Hematopoietic multipotent progenitor cell treated with erythropoietin and hydrocortisone succinate and interleukin-3 and kit ligand, for 6 days (in vitro differentiated cells): ENCODE results near the gene FCN2.

ENCODE experiments used
- DNase-seq: peaks from one replicate; pipeline ENCODE4 v3.0.0-alpha.2; 2015

FCN2 gene

DNA sequence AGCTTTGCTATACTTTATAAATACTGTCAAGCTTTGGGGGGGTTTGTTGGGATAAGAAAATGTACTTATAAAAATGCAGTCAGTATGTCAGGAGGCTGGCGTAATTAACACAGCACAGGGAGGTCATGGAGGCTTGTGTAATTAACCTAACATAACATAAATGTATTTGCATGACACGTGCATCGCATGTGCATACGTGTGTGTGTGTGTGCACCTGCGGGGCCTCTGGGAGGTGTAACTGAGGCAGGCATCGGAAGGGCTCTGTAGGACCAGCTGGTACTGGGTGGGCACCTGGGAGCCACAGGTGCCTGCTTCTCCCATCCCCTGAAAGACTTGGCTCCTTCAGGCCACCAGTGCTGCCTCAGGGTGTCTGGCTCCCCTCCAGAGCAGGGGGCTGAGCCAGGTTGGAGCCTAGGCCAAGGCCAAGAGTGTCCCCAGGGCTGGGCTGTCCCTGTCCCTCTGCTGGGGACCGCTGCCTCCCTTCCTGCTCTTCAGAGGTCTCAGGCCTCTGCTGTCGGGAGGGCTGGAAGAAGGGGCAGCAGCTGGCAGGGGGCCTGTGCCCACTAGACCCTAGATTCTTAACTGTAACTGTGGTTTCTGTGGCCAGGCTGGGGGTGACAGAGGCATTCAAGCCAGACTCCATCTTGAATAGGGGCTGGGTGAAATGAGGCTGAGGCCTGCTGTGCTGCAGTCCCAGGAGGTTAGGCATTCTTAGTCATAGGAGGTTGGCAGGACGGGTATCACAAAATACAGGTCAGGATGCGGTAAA, 9.0 kb downstream of the FCN2 start:
- no peak for DNase-seq

DNA sequence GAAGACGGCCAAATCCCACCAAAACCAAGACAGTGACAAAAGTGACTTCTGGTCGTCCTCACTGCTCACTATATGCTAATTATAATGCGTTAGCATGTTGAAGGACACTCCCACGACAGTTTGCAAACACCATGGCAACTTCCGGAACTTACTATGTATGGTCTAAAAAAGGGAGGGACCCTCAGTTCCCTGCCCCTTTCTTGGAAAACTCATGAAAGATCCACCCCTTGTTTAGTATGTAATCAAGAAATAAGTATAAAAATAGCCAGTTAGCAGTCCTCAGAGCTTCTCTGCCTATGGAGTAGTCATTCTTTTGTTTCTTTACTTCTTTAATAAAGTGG, 9.5 kb downstream of the FCN2 start:
- DNase-seq, result no peak

DNA sequence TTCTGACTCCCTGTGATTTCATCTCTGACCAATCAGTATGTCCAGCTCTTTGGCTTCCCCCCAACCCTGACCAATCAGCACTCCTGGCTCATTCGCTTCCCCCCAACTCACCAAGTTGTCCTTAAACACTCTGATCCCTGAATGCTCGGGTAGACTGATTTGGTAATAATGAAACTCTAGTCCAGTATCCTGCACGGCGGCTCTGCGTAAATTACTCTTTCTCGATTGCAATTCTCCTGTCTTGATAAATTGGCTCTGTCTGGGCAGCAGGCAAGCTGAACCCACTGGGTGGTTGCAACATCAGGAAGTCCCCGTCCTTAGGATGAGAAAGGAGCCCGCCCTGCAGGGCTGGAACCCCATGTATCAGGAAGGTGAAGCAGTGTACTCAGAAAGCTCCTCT, 10.4 kb downstream of the FCN2 start:
- no peak for DNase-seq

- DNase-seq, result no peak
These were observed 11.1 kb downstream of the FCN2 start for GRCh38 chr9:134891713-134892112.

DNA sequence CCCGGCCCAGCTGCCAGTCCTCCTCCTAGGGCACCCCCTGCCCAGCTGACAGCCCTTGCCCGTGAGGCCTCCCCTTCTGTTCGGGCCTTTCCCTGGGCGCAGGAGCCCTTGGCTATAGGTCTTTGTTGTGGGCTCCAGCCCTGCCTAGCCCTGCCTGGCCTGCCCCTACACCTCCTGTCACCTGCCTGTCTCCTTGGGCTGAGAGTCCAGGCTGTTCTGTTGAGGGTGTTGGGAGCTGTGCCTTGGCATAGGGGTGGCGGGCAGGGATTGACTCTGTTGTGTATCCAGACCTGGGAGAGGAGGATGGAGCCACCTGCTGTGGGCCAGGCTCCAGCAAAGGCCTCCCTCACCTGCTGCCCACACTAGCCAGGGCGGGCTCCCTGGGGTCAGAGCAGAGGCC, 11.6 kb downstream of the FCN2 start:
- DNase-seq, result no peak

DNA sequence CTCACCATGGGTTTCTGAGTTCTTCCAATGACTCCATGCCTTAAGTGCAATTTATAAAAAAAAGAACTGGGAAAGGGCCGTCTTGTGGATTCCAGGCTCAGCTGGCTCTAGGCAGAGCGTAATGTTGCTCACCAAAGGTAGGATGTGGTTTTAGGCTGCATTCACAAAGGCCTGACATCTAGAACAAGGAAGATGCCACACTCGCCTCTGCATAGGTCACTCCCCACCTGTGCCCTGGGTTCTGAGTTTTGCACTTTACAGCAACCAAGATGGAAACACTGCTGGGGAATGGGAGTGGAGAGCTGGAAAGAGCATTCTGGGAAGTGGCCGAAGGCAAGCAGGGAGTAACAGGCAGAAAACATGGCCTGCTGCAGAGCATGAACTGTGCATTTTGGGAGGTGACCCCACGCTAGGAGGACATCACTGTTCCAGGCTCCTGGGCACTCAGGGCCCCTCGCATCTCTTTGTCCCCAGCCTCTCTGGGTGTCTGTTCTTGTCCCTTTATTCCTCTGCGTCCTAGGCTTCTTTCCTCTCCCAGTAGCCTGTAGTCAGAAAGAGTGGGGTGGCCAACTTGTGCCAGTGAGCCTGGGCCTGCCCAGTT, 12.3 kb downstream of the FCN2 start:
- DNase-seq, result no peak

GRCh38 chr9:134894136-134894860, 13.7 kb downstream of the FCN2 start:
- DNase-seq, result no peak

- no peak for DNase-seq
These were observed 14.5 kb downstream of the FCN2 start for GRCh38 chr9:134895097-134895496.

DNA sequence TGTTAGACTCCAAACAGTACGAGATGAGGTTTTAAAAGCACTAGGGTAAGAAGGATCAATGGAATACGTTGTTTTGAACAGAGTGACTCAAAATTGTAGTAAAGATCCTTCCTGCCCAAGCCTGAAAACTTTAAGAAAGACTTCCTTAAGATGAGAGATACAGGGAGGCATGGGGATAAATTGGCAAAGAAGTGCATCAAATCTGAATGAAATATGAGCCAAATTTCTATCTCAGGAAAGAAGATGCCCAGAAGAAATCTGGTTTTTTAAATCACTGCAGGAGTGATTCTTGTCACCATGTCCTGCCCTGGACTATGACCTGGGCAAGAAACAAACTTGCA, 14.9 kb downstream of the FCN2 start:
- no peak for DNase-seq

GRCh38 chr9:134895908-134896833, 15.6 kb downstream of the FCN2 start:
- DNase-seq, result peak; percentile 28

- no peak for DNase-seq
These were observed 16.4 kb downstream of the FCN2 start for GRCh38 chr9:134896834-134897583.

- DNase-seq, result no peak
These were observed 17.1 kb downstream of the FCN2 start for GRCh38 chr9:134897584-134898170.

- DNase-seq, result no peak
These were observed 17.7 kb downstream of the FCN2 start for GRCh38 chr9:134898319-134898718.

DNA sequence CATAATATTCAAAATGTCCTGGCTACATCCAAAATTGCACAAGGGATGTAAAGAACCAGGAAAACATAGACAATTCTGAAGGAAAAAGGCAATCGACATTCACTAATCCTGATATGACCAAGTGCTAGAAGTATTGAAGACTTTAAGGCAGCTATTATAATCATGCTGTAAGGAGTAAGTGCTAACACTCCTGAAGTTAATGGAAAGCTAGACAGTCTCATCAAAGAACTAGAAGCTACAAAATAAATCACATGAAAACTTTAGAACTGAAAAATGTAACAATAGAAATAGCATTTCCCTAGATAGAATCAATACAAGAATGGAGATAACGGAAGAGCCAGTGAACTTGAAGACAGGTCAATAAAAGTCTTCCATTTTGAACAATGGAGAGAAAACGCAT, 18.6 kb downstream of the FCN2 start:
- DNase-seq, result no peak

GRCh38 chr9:134899818-134900217, 19.2 kb downstream of the FCN2 start:
- no peak for DNase-seq

DNA sequence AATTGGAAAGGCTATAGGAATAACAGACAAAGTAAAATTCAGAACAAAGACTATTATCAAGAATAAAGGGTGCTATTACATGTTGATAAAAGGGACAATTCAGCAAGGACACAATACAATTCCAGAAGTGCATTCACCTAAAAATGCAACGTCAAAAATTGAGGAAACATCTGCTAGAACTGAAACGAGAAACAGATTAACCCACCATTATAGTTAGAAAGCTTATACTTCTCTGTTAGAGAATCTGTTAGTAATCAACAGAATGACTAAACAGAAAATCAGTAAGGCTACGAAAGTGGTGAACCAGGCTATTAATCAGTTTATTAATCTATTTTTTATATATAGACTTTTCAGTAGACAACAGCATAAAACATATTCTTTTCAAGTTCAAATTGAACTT, 22.3 kb downstream of the FCN2 start:
- no peak for DNase-seq

- DNase-seq, result no peak
These were observed 28.1 kb downstream of the FCN2 start for GRCh38 chr9:134908524-134909309.

DNA sequence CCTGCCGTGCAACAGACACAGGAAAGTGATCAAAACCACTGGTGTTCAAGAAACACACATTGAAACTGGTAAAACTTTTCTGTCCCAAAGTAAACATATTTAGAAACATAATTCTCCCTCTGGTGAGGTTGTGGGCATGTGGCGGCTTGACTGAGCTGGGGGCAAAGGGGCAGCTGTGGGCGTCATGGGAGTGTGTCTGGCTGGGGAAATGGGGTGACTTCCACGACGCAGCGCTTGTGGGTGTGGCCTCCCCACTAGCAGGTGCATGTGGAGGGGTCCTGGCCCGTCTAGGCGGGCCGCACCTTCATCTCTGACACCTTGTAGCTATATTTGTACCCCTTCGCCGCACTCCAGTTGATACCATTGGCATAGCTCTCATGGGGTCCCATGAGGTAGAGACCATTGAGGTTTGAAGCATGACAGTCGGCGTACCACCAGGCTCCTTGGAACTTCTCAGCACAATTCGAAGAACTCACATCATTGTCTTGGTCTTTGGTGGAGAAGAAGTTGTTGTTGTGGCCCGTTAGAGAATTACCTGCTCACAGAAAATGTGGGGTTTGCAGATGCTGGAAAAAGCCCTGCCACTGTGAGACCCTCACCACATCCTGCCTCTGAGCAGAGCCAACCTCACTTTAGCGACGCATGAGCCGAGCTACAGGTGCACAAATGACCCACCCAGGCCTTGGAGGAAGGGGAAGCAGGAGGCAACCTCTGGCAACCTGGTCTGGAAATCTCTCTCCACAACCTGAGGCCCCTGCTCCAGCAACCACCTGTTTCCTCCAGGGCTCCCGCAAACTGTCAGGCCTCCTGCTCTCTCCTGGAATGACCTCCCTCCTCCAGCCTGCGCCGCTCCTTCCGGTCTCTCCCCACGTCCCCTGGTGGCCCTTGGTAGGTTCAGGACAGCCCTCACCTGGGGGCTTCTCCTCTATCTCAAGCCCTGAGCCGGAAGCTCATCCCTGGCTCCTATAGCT, 29.2 kb downstream of the FCN2 start:
- no peak for DNase-seq

- no peak for DNase-seq
These were observed 31.7 kb downstream of the FCN2 start for GRCh38 chr9:134912126-134912840.
